H9 (cell line): Measurements from ENCODE around the gene DNAJC18. TPM values are rescaled to one million over a fixed set of nuclear protein-coding genes. Genes with fewer than 3 reads are reported as not detected.
A peak's percentile ranks its signal among the peaks of the same experiment; 100 is the strongest.

Experiments used
- DNase-seq: peaks from one replicate; pipeline ENCODE4 v3.0.0-alpha.2; 2017
- H2AFZ ChIP-seq: one replicate; pipeline ENCODE4 v1.6.1; 2013; ENCODE audit warnings: mild to moderate bottlenecking, low read length, control low read depth, moderate library complexity
- H2AK5ac ChIP-seq: 2 replicates; pipeline ENCODE4 v1.6.1; 2013; ENCODE audit warnings: low read length, control low read depth, mixed read lengths; ENCODE audit not compliant: insufficient read length
- H2BK120ac ChIP-seq: one replicate; pipeline ENCODE4 v1.6.1; 2013; ENCODE audit warnings: low read depth, mild to moderate bottlenecking, low read length, control low read depth, inconsistent platforms; ENCODE audit not compliant: poor library complexity, severe bottlenecking
- H2BK12ac ChIP-seq: 2 replicates; pipeline ENCODE4 v1.6.1; 2013; ENCODE audit warnings: low read length, control low read depth, mixed read lengths, low read depth; ENCODE audit not compliant: insufficient read length
- H2BK15ac ChIP-seq: 2 replicates; pipeline ENCODE4 v1.6.1; 2013; ENCODE audit warnings: low read depth, low read length, control low read depth
- H2BK20ac ChIP-seq: one replicate; pipeline ENCODE4 v1.6.1; 2013; ENCODE audit warnings: low read depth, mild to moderate bottlenecking, low read length, control low read depth, inconsistent platforms; ENCODE audit not compliant: poor library complexity, severe bottlenecking
- H2BK5ac ChIP-seq: 2 replicates; pipeline ENCODE4 v1.6.1; 2013; ENCODE audit warnings: low read length, control low read depth, mixed read lengths; ENCODE audit not compliant: insufficient read length
- H3K14ac ChIP-seq: 2 replicates; pipeline ENCODE4 v1.6.1; 2013; ENCODE audit warnings: low read length, control low read depth; ENCODE audit not compliant: insufficient read depth
- H3K18ac ChIP-seq: 2 replicates; pipeline ENCODE4 v1.6.1; 2013; ENCODE audit warnings: low read depth, mild to moderate bottlenecking, mixed read lengths, low read length, control low read depth; ENCODE audit not compliant: insufficient read length
- H3K23ac ChIP-seq: 2 replicates; pipeline ENCODE4 v1.6.1; 2013; ENCODE audit warnings: low read length, control low read depth, mixed read lengths, low read depth; ENCODE audit not compliant: insufficient read length
- H3K23me2 ChIP-seq: 2 replicates; pipeline ENCODE4 v1.6.1; 2013; ENCODE audit warnings: low read depth, mild to moderate bottlenecking, mixed read lengths, low read length, control low read depth; ENCODE audit not compliant: insufficient read length, poor library complexity, severe bottlenecking
- H3K27ac ChIP-seq: 2 replicates; pipeline ENCODE4 v1.5.1; 2013; ENCODE audit warnings: low read length, control low read depth, mixed read lengths, low read depth; ENCODE audit not compliant: insufficient read length
- H3K27me3 ChIP-seq: 2 replicates; pipeline ENCODE4 v1.6.1; 2013; ENCODE audit warnings: low read length, control low read depth, inconsistent platforms; ENCODE audit not compliant: insufficient read depth
- H3K4ac ChIP-seq: 2 replicates; pipeline ENCODE4 v1.6.1; 2013; ENCODE audit warnings: low read depth, mild to moderate bottlenecking, control low read depth, inconsistent platforms, low read length, moderate library complexity
- H3K4me1 ChIP-seq: 2 replicates; pipeline ENCODE4 v1.6.1; 2013; ENCODE audit warnings: low read length, control low read depth, inconsistent platforms; ENCODE audit not compliant: insufficient read depth
- H3K4me2 ChIP-seq: 2 replicates; pipeline ENCODE4 v1.6.1; 2013; ENCODE audit warnings: low read length, control low read depth, mixed read lengths; ENCODE audit not compliant: insufficient read length, insufficient read depth
- H3K56ac ChIP-seq: 2 replicates; pipeline ENCODE4 v1.6.1; 2013; ENCODE audit warnings: low read depth, mild to moderate bottlenecking, mixed read lengths, low read length, control low read depth; ENCODE audit not compliant: insufficient read length
- H3K79me1 ChIP-seq: 2 replicates; pipeline ENCODE4 v1.6.1; 2013; ENCODE audit warnings: low read depth, mild to moderate bottlenecking, moderate library complexity, low read length, control low read depth, inconsistent platforms; ENCODE audit not compliant: insufficient read depth, poor library complexity, severe bottlenecking
- H3K79me2 ChIP-seq: 2 replicates; pipeline ENCODE4 v1.6.1; 2013; ENCODE audit warnings: low read length, control low read depth, inconsistent platforms; ENCODE audit not compliant: insufficient read depth
- H3K9ac ChIP-seq: 2 replicates; pipeline ENCODE4 v1.6.1; 2013; ENCODE audit warnings: low read length, control low read depth, mixed read lengths; ENCODE audit not compliant: insufficient read length; ENCODE audit errors: extremely low read depth
- H3K9me3 ChIP-seq: one replicate; pipeline ENCODE4 v1.6.1; 2013; ENCODE audit warnings: low read depth, low read length, inconsistent platforms; ENCODE audit not compliant: control insufficient read depth
- H3T11ph ChIP-seq: one replicate; pipeline ENCODE4 v1.6.1; 2013; ENCODE audit warnings: mild to moderate bottlenecking, low read length, control low read depth, inconsistent platforms
- H4K20me1 ChIP-seq: one replicate; pipeline ENCODE4 v1.6.1; 2013; ENCODE audit not compliant: control insufficient read depth, insufficient read length, insufficient read depth
- H4K5ac ChIP-seq: 2 replicates; pipeline ENCODE4 v1.6.1; 2013; ENCODE audit warnings: low read depth, mild to moderate bottlenecking, mixed read lengths, low read length, control low read depth; ENCODE audit not compliant: insufficient read length
- H4K8ac ChIP-seq: replicated peaks from 2 replicates; pipeline ENCODE4 v1.6.1; 2013; ENCODE audit warnings: low read length, control low read depth, mixed read lengths, low read depth; ENCODE audit not compliant: insufficient read length
- H4K91ac ChIP-seq: 2 replicates; pipeline ENCODE4 v1.6.1; 2013; ENCODE audit warnings: low read depth, mild to moderate bottlenecking, moderate library complexity, mixed read lengths, low read length, control low read depth; ENCODE audit not compliant: insufficient read length
- H3K27ac Mint-ChIP-seq, 3 experiments: 2 replicates in 2 of 3; 3 replicates in 1 of 3; pipeline ENCODE4 v1.8.0; 2020 to 2021; ENCODE audit warnings: mixed read lengths in 3 of 3, mild to moderate bottlenecking in 1 of 3, moderate library complexity in 1 of 3
- H3K27me3 Mint-ChIP-seq: 2 replicates; pipeline ENCODE4 v1.8.0; 2021; ENCODE audit warnings: low read depth, mild to moderate bottlenecking, moderate library complexity, mixed read lengths
- H3K36me3 Mint-ChIP-seq, 3 experiments: 2 replicates in 2 of 3; 3 replicates in 1 of 3; pipeline ENCODE4 v1.8.0; 2020 to 2021; ENCODE audit warnings: low read depth in 3 of 3, mixed read lengths in 3 of 3; ENCODE audit not compliant: insufficient read depth in 1 of 3
- H3K4me1 Mint-ChIP-seq, 2 experiments: 2 replicates each; pipeline ENCODE4 v1.8.0; 2020; ENCODE audit warnings: mixed read lengths in 2 of 2
- H3K4me3 Mint-ChIP-seq, 2 experiments: 2 replicates in 1 of 2; 3 replicates in 1 of 2; pipeline ENCODE4 v1.8.0; 2020 to 2021; ENCODE audit warnings: mild to moderate bottlenecking in 2 of 2, mixed read lengths in 2 of 2, moderate library complexity in 1 of 2
- H3K9me3 Mint-ChIP-seq, 2 experiments: 2 replicates in 1 of 2; 3 replicates in 1 of 2; pipeline ENCODE4 v1.8.0; 2020; ENCODE audit warnings: mild to moderate bottlenecking in 2 of 2, mixed read lengths in 2 of 2, moderate library complexity in 1 of 2
- WGBS: extraction: QIAGEN DNeasy Blood & Tissue Kit; methylation state at CpG from one replicate; pipeline ENCODE4 v1.1.7; 2013; ENCODE audit warnings: missing lambda C conversion rate, low lambda C conversion rate, mixed read lengths; ENCODE audit not compliant: insufficient read length; ENCODE audit errors: extremely low coverage; 5-methylcytosine and 5-hydroxymethylcytosine counted together
- total RNA-seq: library from RNA; stranded (reverse); gene quantifications from 2 replicates; pipeline ENCODE4 v1.2.1, GENCODE V29; 2021
- TF ChIP-seq, protein P1 (sequence below): fragments of 200-600 bp; sonication (generic); conservative IDR thresholded peaks from 3 replicates; pipeline ENCODE4 v1.8.0; 2021; ENCODE audit warnings: antibody characterized with exemption, mild to moderate bottlenecking

The DNAJC18 gene
- total RNA-seq, 1 experiment from 2014 or later: 26.5 TPM

DNA sequence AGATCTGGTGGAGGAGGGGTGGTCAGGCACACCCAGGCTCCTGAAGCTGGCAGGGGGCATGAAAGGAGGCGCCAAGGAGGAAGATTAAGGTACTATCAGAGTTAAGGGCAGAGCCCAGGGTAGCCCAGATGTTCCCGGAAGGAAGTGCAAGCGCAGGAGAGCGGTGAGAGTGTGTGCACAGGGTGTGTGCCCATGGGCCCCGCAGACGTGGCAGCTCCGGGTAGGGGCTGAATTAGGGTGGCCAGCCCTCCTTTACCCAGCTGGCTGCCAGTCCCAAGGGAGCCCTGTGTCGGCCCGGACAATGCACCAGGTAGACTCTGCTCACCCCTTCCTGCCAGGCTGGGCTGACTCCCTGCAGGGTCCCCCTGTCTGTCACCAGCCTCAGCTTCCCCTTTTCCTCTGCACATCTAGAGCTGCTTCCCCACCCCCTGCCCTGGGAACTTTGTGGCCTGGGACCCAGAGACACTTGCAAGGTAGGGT, 31.5 kb upstream of the DNAJC18 start, which contains the start of gene SMIM33:
SMIM33 (plus strand) TSS at position 184 of the 480 bp plus-strand sequence; CDS start at position 302, 118 bp downstream.
- TF ChIP-seq, protein P1, sequence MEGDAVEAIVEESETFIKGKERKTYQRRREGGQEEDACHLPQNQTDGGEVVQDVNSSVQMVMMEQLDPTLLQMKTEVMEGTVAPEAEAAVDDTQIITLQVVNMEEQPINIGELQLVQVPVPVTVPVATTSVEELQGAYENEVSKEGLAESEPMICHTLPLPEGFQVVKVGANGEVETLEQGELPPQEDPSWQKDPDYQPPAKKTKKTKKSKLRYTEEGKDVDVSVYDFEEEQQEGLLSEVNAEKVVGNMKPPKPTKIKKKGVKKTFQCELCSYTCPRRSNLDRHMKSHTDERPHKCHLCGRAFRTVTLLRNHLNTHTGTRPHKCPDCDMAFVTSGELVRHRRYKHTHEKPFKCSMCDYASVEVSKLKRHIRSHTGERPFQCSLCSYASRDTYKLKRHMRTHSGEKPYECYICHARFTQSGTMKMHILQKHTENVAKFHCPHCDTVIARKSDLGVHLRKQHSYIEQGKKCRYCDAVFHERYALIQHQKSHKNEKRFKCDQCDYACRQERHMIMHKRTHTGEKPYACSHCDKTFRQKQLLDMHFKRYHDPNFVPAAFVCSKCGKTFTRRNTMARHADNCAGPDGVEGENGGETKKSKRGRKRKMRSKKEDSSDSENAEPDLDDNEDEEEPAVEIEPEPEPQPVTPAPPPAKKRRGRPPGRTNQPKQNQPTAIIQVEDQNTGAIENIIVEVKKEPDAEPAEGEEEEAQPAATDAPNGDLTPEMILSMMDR: no peak
- Mint-ChIP-seq H3K27me3 (peaks cover 7% of the 10 kb centered on the region), H3K36me3 (no peaks in the 10 kb centered on the region), H3K9me3 (no peaks in the 10 kb centered on the region; a peak in 1 of 5 replicates), H3K4me1 (peaks cover 48 to 59% of the 10 kb centered on the region in 2 experiments), H3K27ac (no peak within 1 kb of the TSS; a peak in 2 of 7 replicates), H3K4me3 (no peak within 1 kb of the TSS)
- H3K4ac ChIP-seq: no peak within 1 kb of the TSS
- no peak within 1 kb of the TSS for H3K9ac ChIP-seq
- no peaks in the 10 kb centered on the region for H3K9me3 ChIP-seq
- H2BK5ac ChIP-seq: no peak within 1 kb of the TSS
- no peaks in the 10 kb centered on the region for H3K79me2 ChIP-seq
- H2AK5ac ChIP-seq: no peak within 1 kb of the TSS
- no peak within 1 kb of the TSS for H3K4me2 ChIP-seq
- H3K79me1 ChIP-seq: no peaks in the 10 kb centered on the region
- no peak within 1 kb of the TSS for H4K91ac ChIP-seq
- H3T11ph ChIP-seq: no peak within 1 kb of the TSS
- WGBS: no CpG with 5 or more reads among the region's 9 CpGs
- no peak for DNase-seq
- no peak within 1 kb of the TSS for H2BK120ac ChIP-seq
- no peaks in the 10 kb centered on the region for H4K20me1 ChIP-seq
- peak within 1 kb of the TSS; percentile 50; the same call in 1 of the 2 replicates for H3K14ac ChIP-seq
- no peak within 1 kb of the TSS for H3K18ac ChIP-seq
- no peak within 1 kb of the TSS for H4K5ac ChIP-seq
- H3K23me2 ChIP-seq: no peaks in the 10 kb centered on the region
- H4K8ac ChIP-seq: no peak within 1 kb of the TSS
- no peak within 1 kb of the TSS for H3K23ac ChIP-seq
- peaks cover 5% of the 10 kb centered on the region; the same call in 1 of the 2 replicates for H3K4me1 ChIP-seq
- H2BK20ac ChIP-seq: no peak within 1 kb of the TSS
- H2BK15ac ChIP-seq: no peak within 1 kb of the TSS
- H3K56ac ChIP-seq: no peak within 1 kb of the TSS
- no peak within 1 kb of the TSS for H3K27ac ChIP-seq
- no peak within 1 kb of the TSS for H2BK12ac ChIP-seq
- H3K27me3 ChIP-seq: no peaks in the 10 kb centered on the region
- H2AFZ ChIP-seq: no peak within 1 kb of the TSS
